ENCODE results near the gene CNTNAP4. TPM values are rescaled to one million over a fixed set of nuclear protein-coding genes. Genes with fewer than 3 reads are reported as not detected.

The CNTNAP4 gene
- 2.0 and 2.1 TPM in 2 replicates for total RNA-seq (2014; rRNA removed; shearing (Covaris generic))

DNA sequence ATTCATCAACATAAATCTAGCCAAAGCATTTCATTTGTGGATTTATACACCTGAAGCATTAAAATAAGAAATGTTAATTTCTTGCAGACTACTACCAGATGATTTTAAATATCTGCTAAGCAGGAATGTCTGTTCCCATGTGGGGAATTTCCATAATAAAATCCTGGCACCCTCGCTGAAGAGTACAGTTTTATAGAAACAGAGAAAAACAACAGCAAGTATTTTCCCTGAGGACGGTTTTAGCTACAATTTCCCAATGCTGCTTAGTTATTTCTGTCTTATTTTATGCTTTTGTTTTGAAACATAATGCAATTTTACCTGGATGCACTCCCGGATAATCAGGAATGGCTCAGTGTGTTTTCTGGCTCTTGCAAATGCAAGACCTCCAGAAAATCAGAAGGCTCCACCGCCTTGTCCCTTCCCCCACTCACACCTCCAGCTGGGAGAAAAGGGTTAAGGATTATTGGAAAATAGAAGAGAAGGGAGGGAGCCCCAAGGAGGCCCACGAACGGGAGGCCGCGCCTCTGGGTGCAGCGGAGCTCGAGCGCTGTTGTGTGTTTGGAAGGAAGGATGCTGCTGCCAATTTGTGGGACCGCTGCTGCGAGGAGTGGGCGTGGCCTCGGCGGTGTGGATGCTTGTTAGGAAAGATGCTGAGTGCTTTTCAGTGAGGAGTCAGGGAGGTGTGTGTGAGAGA lies at the start of gene CNTNAP4:
Gene CNTNAP4 (plus strand): TSS at position 657 of the 694 bp plus-strand sequence. CDS start 262 bp downstream, outside the sequence.
- DNase-seq (ENCODE audit: low spot score): peak; percentile 16

GRCh38 chr16:76228546-76229146 lies 48.6 kb upstream of the CNTNAP4 start:
- no peak for DNase-seq (ENCODE audit: low spot score)

DNA sequence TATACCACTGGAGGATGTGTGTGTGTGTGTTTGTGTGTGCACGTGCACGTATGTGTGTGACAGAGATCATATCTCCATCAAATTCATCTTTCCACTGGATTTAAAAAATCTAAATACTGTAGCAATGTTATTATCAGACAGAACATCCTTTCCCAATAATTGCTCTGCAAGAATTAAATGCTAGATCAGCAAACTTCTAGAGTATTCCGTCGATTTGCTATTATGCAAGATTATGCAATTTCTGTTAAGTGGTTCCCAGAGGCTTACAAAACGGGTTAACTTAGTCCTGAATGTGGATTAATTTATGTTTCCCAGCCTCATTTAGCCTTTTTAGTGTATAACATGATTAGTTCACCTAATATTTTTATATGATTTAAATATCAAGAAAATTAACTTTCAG lies 44.5 kb upstream of the CNTNAP4 start:
- DNase-seq (ENCODE audit: low spot score): no peak

DNA sequence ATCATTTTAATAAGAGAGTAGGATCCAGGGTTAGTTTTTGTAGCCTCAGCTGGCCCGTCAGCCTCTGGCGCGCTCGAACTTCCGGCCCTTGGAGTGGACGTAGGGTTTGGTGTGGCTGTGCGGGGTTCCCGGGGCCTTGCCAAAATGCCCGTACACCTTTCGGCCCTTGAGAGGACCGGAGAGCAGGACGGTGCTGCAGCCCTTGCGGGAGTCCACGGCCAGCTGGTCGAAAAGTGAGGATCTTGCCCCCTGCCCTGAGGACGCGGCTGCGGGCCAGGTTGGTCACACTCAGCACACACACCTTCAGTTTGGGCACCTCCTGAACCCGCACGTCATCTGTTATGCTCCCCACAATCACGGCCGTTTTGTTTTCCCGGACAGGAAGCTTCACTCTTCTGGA lies 42.2 kb upstream of the CNTNAP4 start:
- peak; percentile 13 for DNase-seq (ENCODE audit: low spot score)

DNA sequence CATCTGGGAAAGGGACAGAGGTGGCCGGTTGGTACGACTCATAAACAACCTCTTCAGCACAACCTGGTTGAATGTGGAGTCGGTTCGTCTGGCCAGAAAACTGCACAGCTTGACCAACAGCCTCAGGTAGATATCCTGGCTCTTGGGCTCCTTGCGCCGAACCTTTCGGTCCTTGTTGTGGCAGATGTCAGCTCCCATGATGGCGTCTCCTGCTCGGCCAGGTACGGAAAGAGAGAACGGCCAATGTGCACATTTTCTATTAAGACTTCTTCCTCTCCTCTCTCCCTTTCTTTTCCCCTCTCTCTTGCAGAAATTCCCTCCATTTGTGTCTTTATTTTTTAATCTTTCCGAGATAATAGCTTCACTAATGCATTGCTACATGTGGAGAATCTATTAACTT lies 41.8 kb upstream of the CNTNAP4 start:
- DNase-seq (ENCODE audit: low spot score): peak; percentile 35

DNA sequence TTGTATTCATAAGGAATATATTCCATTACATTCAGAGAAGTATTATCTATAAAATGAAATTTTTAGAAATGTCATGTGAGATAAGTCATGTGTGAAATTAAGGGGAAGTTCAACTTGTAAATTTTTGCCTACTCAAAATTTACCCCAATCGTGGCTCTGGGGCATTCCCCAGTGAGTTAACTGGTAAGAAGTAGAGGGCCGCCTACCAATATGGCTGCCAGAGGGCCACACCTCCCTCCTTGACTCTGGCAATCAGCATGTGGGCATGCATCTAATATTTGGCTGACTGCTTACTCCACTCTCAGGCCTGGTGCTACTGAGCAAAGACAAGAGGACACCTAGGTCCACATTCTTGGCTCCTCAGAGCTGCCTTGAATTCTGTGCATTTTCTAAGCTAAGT lies 39.7 kb upstream of the CNTNAP4 start:
- DNase-seq (ENCODE audit: low spot score): no peak

GRCh38 chr16:76241755-76242154 lies 35.4 kb upstream of the CNTNAP4 start:
- DNase-seq (ENCODE audit: low spot score): no peak

DNA sequence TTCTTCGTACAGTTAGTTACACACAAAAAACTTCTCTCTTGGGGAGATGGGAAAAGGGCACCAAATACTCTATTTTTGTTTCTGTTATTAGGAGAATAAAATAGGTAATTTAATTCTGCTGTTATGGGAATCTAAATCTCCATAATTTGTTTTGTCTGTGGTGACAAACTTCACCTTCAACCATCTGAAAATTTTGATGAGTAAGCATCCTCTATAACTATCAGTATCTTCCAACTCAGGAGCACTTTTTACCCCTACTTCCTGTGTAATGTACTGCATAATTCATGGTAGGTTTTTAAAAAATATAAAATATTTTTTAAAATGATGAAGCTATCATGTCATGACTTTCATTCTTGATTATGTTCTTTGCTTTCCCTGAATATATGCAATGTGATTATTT lies 33.6 kb upstream of the CNTNAP4 start:
- DNase-seq (ENCODE audit: low spot score): no peak

DNA sequence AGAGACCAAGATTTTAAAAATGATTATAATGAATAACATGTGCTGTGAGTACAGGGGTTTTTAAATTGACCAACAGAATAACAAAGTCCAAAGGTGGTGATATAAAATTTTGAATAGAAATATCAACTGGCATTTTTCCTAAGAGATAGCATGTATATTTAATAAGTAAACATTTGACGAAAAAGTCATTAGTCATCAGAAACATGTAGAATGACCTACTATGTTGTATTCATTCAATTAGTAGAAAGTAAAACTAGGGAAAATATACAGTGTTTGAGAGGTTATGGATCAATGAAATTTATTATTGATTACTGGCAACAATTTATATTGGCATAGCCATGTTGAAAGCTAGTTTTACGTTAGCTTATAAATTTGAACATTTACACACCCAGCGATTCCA lies 30.6 kb upstream of the CNTNAP4 start:
- no peak for DNase-seq (ENCODE audit: low spot score)

DNA sequence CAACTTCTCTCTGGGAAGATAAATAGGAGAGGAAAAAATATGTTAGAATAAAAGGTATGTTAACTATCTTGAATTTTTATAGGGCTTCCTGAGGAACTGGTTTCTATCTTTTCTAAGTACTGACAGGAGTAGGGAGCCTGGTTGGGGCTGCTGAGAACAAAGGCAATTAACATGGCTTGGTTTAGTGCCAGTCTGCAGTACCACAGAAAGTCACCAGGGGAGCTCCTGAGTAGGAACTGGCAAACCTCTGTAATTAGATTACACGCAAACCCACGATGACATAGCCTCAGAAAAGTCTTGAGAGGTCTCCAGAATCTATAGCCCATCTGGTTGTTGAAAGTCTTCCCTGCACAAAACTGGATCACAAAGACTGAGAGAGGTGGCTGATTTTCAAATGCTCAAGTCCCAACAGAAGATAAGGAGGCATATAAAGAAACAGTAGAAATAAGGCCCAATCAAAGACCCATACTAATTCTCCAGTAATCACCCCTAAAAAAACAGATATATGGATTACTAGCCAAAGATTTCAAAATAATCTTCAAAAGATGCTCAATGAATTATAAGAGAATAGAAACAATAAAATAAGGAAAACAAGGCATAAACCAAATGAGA lies 11.7 kb upstream of the CNTNAP4 start:
- peak; percentile 47 for DNase-seq (ENCODE audit: low spot score)

DNA sequence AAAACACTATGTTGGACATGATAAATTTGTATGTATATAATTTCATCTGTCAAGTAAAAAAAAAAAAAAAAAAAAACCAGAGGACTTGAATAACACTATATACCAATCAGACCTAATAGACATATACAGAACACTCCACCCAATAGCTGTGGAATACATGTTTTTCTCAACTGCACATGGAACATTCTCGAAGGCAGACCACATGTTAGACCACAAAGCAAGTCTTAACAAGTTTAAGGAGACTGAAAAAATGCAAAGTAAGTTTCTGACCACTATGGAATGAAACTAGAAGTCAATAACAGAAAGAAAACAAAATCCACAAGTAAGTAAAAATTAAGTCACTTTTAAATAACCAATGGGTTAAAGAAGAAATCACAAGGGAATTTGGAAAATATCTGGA lies 8.4 kb upstream of the CNTNAP4 start:
- no peak for DNase-seq (ENCODE audit: low spot score)

- DNase-seq (ENCODE audit: low spot score): no peak
These were observed 344 bp downstream of the CNTNAP4 start for GRCh38 chr16:76277460-76278030.

DNA sequence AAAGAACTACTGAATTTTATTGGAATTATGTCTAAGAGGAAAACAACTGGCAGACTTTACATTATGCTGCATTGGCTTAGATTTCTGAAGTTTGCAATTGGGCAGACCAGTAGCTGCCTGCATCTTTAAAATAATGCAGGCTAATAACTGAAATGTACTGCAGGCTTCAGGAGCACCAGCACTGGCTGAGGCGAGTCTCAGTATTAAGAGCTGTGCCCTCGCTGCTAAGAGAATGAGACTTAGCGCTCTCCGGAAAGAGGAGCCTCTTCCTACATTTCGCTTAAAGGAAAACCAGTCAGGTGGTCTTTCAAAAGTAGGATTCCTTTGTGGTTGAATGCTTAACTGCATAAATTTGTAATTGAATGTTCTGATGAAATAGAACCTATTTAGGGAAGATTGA lies 885 bp downstream of the CNTNAP4 start:
- no peak for DNase-seq (ENCODE audit: low spot score)

- DNase-seq (ENCODE audit: low spot score): peak; percentile 34
These were observed 1.8 kb downstream of the CNTNAP4 start for GRCh38 chr16:76278980-76279379.

DNA sequence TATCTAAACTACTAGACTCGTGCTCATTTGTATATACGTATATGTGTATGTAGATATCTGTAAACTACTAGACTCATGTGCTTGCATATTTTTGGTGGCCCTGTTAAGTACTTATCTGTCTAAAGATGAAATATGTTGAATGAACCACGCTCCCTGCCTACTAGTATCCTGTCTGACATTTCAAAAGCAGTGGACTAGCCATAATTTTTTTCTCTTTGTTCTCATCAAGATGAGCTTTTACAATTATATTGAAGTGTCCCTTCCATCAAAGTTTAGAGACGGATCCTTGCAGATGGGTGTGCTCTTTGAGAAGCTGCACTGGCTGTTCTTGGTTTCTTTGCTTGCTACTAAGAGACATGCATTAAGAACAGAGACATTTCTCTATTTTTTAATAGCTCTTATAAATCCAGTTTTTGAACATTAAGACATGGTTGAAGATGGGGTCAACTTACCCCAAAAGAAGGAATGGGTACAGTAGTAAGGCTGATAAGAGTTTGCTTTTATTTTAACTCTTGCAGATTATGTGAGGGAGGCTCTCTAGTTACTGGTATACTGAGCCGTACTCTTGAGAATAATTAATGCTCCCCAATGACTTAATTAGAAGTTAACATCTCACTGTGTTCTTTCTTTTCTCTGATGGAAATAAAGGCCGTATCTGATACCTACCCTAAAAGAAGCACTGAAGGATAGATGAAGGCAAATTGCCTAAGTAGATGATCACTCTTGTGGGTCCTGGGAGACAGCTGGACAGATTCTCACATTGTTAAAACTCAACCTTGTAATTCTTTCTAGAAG lies 3.4 kb downstream of the CNTNAP4 start:
- DNase-seq (ENCODE audit: low spot score): no peak

GRCh38 chr16:76287466-76287865 lies 10.3 kb downstream of the CNTNAP4 start:
- no peak for DNase-seq (ENCODE audit: low spot score)

- DNase-seq (ENCODE audit: low spot score): no peak
These were observed 15.0 kb downstream of the CNTNAP4 start for GRCh38 chr16:76292218-76292617.

DNA sequence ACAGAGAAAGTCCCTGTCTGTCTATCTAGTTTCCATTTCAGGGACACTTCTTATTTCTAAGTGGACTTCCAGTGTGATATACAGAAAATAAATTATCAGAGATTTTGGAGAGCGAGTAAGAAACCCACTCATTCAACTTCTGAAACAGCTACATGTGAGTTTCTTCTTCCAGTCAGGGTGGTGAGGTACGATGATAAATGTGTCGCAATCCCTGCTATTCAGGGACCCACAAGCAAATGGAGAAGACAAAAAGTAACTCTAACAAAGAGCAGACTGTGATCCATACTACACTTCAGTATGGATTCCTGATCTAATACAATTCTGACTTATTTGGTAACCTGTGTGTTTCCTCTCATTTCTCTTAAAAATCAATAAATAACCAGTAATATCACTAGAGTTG lies 16.8 kb downstream of the CNTNAP4 start:
- DNase-seq (ENCODE audit: low spot score): no peak

DNA sequence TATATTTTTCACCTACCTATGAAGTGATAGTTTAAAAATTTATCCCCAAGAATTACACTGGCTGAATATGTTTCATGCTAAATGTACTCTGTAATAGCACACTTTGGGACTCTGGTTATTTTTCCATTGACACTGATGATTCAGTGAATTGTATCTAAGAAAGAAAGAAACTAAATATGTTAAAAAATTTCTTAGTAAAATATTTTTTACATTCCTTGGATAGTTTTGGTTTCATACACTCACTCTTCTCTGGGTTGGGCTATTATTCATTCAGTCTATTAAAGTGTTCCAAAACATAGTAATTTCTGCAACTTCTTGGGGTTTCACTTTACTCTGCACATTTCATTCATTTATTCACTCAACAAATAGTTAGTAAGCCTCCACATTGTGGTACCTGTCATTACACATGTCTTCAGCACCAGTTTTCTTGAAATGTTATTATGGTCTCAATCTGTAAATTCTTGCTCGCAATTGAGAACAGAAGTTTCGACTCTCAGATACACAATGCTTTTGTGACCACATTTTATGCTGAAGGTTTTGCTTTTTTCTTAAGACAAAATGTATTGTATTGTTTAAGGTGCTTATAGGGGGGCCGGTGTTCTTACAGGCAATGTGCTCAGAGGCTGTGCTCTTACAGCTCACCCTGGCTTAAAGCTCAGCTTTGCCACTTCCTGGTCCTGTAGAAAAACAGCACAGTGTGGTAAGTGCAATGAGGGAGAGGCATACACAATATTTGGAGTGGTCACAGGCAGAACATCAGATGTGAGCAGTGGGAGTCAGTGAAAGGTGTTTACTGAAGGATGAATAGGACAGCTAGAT lies 17.4 kb downstream of the CNTNAP4 start:
- DNase-seq (ENCODE audit: low spot score): no peak

GRCh38 chr16:76297941-76298340 lies 20.7 kb downstream of the CNTNAP4 start:
- DNase-seq (ENCODE audit: low spot score): no peak

GRCh38 chr16:76303637-76304314 lies 26.6 kb downstream of the CNTNAP4 start:
- no peak for DNase-seq (ENCODE audit: low spot score)

Measured in H4 (cell line).